Kidney epithelial cell (primary cell): ENCODE data around the gene CDCP1. TPM values are rescaled to one million over a fixed set of nuclear protein-coding genes. Genes with fewer than 3 reads are reported as not detected.

Experiments used
- DNase-seq: peaks from one replicate; pipeline ENCODE4 v3.0.0-alpha.2; 2010; ENCODE audit warnings: low read depth
- H3K27me3 ChIP-seq: 2 replicates; pipeline ENCODE4 v1.6.0; 2011; ENCODE audit warnings: low read length; ENCODE audit not compliant: control insufficient read depth, insufficient read depth
- H3K36me3 ChIP-seq: 2 replicates; pipeline ENCODE4 v1.5.1; 2011; ENCODE audit warnings: low read length; ENCODE audit not compliant: control insufficient read depth, insufficient read depth
- H3K4me3 ChIP-seq: 2 replicates; pipeline ENCODE4 v1.5.1; 2011; ENCODE audit warnings: low read depth, mild to moderate bottlenecking, control low read depth, low read length
- CTCF ChIP-seq: IDR thresholded peaks from 2 replicates; pipeline ENCODE4 v1.5.1; 2011; ENCODE audit warnings: mild to moderate bottlenecking, moderate library complexity, low read length, control low read depth, inconsistent platforms; ENCODE audit not compliant: insufficient read depth, poor library complexity, severe bottlenecking
- total RNA-seq: library from RNA; depleted of rRNA; stranded (reverse); fragments of >200 nt; gene quantifications from 2 replicates; pipeline ENCODE4 v1.2.3, GENCODE V29; 2015

Gene CDCP1
- total RNA-seq, 1 donor from 2014 or later, result 82.0 TPM

- no peak for TF ChIP-seq CTCF
- DNase-seq, result peak; percentile 92
- H3K4me3 ChIP-seq, result no peak overlapping the region
- no peaks in the 10 kb centered on the region for H3K27me3 ChIP-seq
- no peaks in the 10 kb centered on the region for H3K36me3 ChIP-seq
These were observed 21.8 kb downstream of the CDCP1 start for GRCh38 chr3:45124352-45124751.

GRCh38 chr3:45123581-45124269, 22.5 kb downstream of the CDCP1 start:
- H3K36me3 ChIP-seq, result no peaks in the 10 kb centered on the region
- TF ChIP-seq CTCF, result no peak
- H3K4me3 ChIP-seq, result no peak overlapping the region
- peak; percentile 96 for DNase-seq
- no peaks in the 10 kb centered on the region for H3K27me3 ChIP-seq

- Histone ChIP-seq H3K36me3 (no peaks in the 10 kb centered on the region), H3K4me3 (no peak overlapping the region), H3K27me3 (no peaks in the 10 kb centered on the region)
- no peak for TF ChIP-seq CTCF
- peak; percentile 91 for DNase-seq
These were observed 23.1 kb downstream of the CDCP1 start for GRCh38 chr3:45123030-45123429.

GRCh38 chr3:45120359-45121158, 25.6 kb downstream of the CDCP1 start:
- no peak for TF ChIP-seq CTCF
- no peak for DNase-seq
- H3K27me3 ChIP-seq, result no peaks in the 10 kb centered on the region
- no peaks in the 10 kb centered on the region for H3K36me3 ChIP-seq
- no peak overlapping the region for H3K4me3 ChIP-seq

- Histone ChIP-seq H3K4me3 (no peak overlapping the region), H3K36me3 (no peaks in the 10 kb centered on the region), H3K27me3 (no peaks in the 10 kb centered on the region)
- TF ChIP-seq CTCF, result no peak
- DNase-seq, result no peak
These were observed 26.3 kb downstream of the CDCP1 start for GRCh38 chr3:45119824-45120358.

- Histone ChIP-seq H3K36me3 (no peaks in the 10 kb centered on the region), H3K27me3 (no peaks in the 10 kb centered on the region), H3K4me3 (no peak overlapping the region)
- no peak for DNase-seq
- TF ChIP-seq CTCF, result no peak
These were observed 26.8 kb downstream of the CDCP1 start for GRCh38 chr3:45119376-45119775.
